PC-9 (cell line): Measurements from ENCODE around the gene HBG1. TPM values are rescaled to one million over a fixed set of nuclear protein-coding genes. Genes with fewer than 3 reads are reported as not detected.

ENCODE experiments used
- BruUV-seq: library from RNA; stranded (reverse); fragments of 400-500 nt; replicated peaks from 2 replicates; lab custom pipeline; 2021; lab: Mats Ljungman, UMichigan
- CTCF ChIA-PET: fragments of 300-600 bp; sonication (Branson Sonifier 250); formaldehyde crosslinking; loops from one replicate; lab custom pipeline; 2022; ENCODE audit warnings: antibody characterized with exemption; lab: Charles Lee
- POLR2A ChIA-PET: fragments of 300-600 bp; sonication (Branson Sonifier 250); formaldehyde crosslinking; loops from one replicate; lab custom pipeline; 2022; ENCODE audit warnings: antibody characterized with exemption; ENCODE audit not compliant: unreplicated experiment; lab: Charles Lee
- DNase-seq, 2 experiments: peaks; one replicate each; pipeline versions ENCODE4 v3.0.0 to v3.0.0-alpha.2; 2015 to 2022; ENCODE audit warnings: mixed read lengths in 1 of 2
- H2AFZ ChIP-seq: fragments of 200-600 bp; sonication (generic); 2 replicates; pipeline ENCODE4 v1.8.1; 2017; ENCODE audit warnings: antibody characterized with exemption
- H3F3A ChIP-seq: fragments of 200-600 bp; sonication (generic); 2 replicates; pipeline ENCODE4 v1.8.1; 2017; ENCODE audit warnings: antibody characterized with exemption, mild to moderate bottlenecking, low read depth; ENCODE audit not compliant: insufficient read depth
- H3K27ac ChIP-seq: fragments of 200-600 bp; sonication (generic); 2 replicates; pipeline ENCODE4 v1.6.1; 2016; ENCODE audit warnings: mixed run types
- H3K27me3 ChIP-seq: fragments of 200-600 bp; sonication (generic); 2 replicates; pipeline ENCODE4 v1.6.1; 2016; ENCODE audit warnings: low read depth, mixed run types; ENCODE audit not compliant: insufficient read depth
- H3K36me3 ChIP-seq: fragments of 200-600 bp; sonication (generic); 2 replicates; pipeline ENCODE4 v1.6.1; 2016; ENCODE audit warnings: low read depth, mixed run types
- H3K4me1 ChIP-seq: fragments of 200-600 bp; sonication (generic); replicated peaks from 2 replicates; pipeline ENCODE4 v1.6.1; 2016; ENCODE audit warnings: mixed run types; ENCODE audit not compliant: insufficient read depth
- H3K4me2 ChIP-seq: fragments of 200-600 bp; sonication (generic); 2 replicates; pipeline ENCODE4 v1.6.1; 2017; ENCODE audit warnings: mixed run types
- H3K4me3 ChIP-seq: fragments of 200-600 bp; sonication (generic); 2 replicates; pipeline ENCODE4 v1.6.1; 2016; ENCODE audit warnings: mixed run types
- H3K79me2 ChIP-seq: fragments of 200-600 bp; sonication (generic); 2 replicates; pipeline ENCODE4 v1.6.1; 2017; ENCODE audit warnings: low read depth, mixed run types
- H3K9me2 ChIP-seq: fragments of 200-600 bp; sonication (generic); 2 replicates; pipeline ENCODE4 v1.8.1; 2017; ENCODE audit warnings: mild to moderate bottlenecking; ENCODE audit not compliant: insufficient read depth
- H3K9me3 ChIP-seq: fragments of 200-600 bp; sonication (generic); 2 replicates; pipeline ENCODE4 v1.8.1; 2016; ENCODE audit warnings: low read depth; ENCODE audit not compliant: insufficient read depth
- H4K20me1 ChIP-seq: fragments of 200-600 bp; sonication (generic); 2 replicates; pipeline ENCODE4 v1.8.1; 2017; ENCODE audit not compliant: insufficient read depth
- CTCF ChIP-seq: fragments of 200-600 bp; sonication (generic); conservative IDR thresholded peaks from 2 replicates; pipeline ENCODE4 v1.6.1; 2017; ENCODE audit warnings: mixed run types, antibody characterized with exemption, mild to moderate bottlenecking, moderate library complexity
- EZH2 ChIP-seq: fragments of 200-600 bp; sonication (generic); IDR thresholded peaks from 2 replicates; pipeline ENCODE4 v1.8.0; 2017; ENCODE audit warnings: antibody characterized with exemption, low read depth
- intact Hi-C: fragments of 100-400 bp; cut with micrococcal nuclease; formaldehyde crosslinking; loops from one replicate; pipeline ENCODE4 v1.10.0; 2022; ENCODE audit not compliant: unreplicated experiment
- total RNA-seq: library from RNA; stranded (reverse); gene quantifications from 2 replicates; pipeline ENCODE4 v1.2.3, GENCODE V29; 2021

Gene HBG1
- total RNA-seq, 1 experiment from 2014 or later = not detected

GRCh38 chr11:5232176-5232575 lies 17.5 kb downstream of the HBG1 start:
- no peaks in the 10 kb centered on the region for H4K20me1 ChIP-seq
- no peaks in the 10 kb centered on the region for H3K27me3 ChIP-seq
- no peak overlapping the region for H3K4me3 ChIP-seq
- BruUV-seq = no TSS peak
- H3K9me3 ChIP-seq = no peaks in the 10 kb centered on the region
- no peak overlapping the region for H3K4me2 ChIP-seq
- H3K9me2 ChIP-seq = no peaks in the 10 kb centered on the region
- H2AFZ ChIP-seq = no peak overlapping the region
- CTCF ChIA-PET = no interaction called here
- H3K36me3 ChIP-seq = no peaks in the 10 kb centered on the region
- H3K79me2 ChIP-seq = no peaks in the 10 kb centered on the region
- H3F3A ChIP-seq = no peaks in the 10 kb centered on the region
- intact Hi-C loops = no loop called here
- TF ChIP-seq CTCF (no peak), EZH2 (no peak)
- no peaks in the 10 kb centered on the region for H3K4me1 ChIP-seq
- POLR2A ChIA-PET = no interaction called here
- no peak for DNase-seq
- H3K27ac ChIP-seq = no peak overlapping the region

GRCh38 chr11:5231111-5231510 lies 18.5 kb downstream of the HBG1 start:
- Histone ChIP-seq H3F3A (no peaks in the 10 kb centered on the region), H2AFZ (no peak overlapping the region), H3K4me2 (no peak overlapping the region), H4K20me1 (no peaks in the 10 kb centered on the region), H3K36me3 (no peaks in the 10 kb centered on the region), H3K4me1 (no peaks in the 10 kb centered on the region), H3K9me2 (no peaks in the 10 kb centered on the region), H3K9me3 (no peaks in the 10 kb centered on the region), H3K27me3 (no peaks in the 10 kb centered on the region), H3K4me3 (no peak overlapping the region), H3K79me2 (no peaks in the 10 kb centered on the region), H3K27ac (no peak overlapping the region)
- TF ChIP-seq CTCF (no peak), EZH2 (no peak)
- intact Hi-C loops = no loop called here
- no TSS peak for BruUV-seq
- ChIA-PET POLR2A (no interaction called here), CTCF (no interaction called here)
- no peak for DNase-seq

DNA sequence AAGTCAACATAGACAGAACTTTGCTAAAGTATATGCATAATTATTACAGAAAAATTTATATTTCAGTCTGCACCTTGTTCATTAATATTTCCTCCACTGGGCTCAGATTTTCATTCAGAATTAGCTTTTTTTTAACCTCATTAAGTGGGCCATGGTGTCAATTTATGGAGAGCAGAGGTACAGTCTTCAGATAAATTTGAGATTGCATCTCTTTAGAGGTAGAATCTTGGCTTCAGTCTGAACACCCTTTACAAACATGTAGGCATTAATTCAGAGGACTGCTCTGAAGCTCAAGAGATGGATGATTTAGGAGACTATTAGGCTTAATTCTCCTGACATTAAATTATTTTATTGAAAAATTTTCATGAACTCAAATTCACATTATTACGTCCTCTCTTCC lies 19.4 kb downstream of the HBG1 start:
- no peak overlapping the region for H3K4me2 ChIP-seq
- H3K36me3 ChIP-seq = no peaks in the 10 kb centered on the region
- no peaks in the 10 kb centered on the region for H3K27me3 ChIP-seq
- no peak for DNase-seq
- H4K20me1 ChIP-seq = no peaks in the 10 kb centered on the region
- no peak overlapping the region for H3K4me3 ChIP-seq
- H2AFZ ChIP-seq = no peak overlapping the region
- BruUV-seq = no TSS peak
- no peaks in the 10 kb centered on the region for H3F3A ChIP-seq
- ChIA-PET CTCF (no interaction called here), POLR2A (no interaction called here)
- H3K9me3 ChIP-seq = no peaks in the 10 kb centered on the region
- no peak overlapping the region for H3K27ac ChIP-seq
- TF ChIP-seq EZH2 = no peak
- TF ChIP-seq CTCF = no peak
- intact Hi-C loops = no loop called here
- H3K4me1 ChIP-seq = no peaks in the 10 kb centered on the region
- H3K79me2 ChIP-seq = no peaks in the 10 kb centered on the region
- H3K9me2 ChIP-seq = no peaks in the 10 kb centered on the region
